ENCODE results near the gene CDH4. TPM values are rescaled to one million over a fixed set of nuclear protein-coding genes. Genes with fewer than 3 reads are reported as not detected.

The CDH4 gene
- total RNA-seq, 1 experiment from 2014 or later: 5.3 TPM

- TF ChIP-seq ATF2 (CRISPR knock-in tag; IDR thresholded peaks at IDR 0.05; ENCODE audit: borderline replicate concordance, low read depth) (no peak), MLX (CRISPR knock-in tag; IDR thresholded peaks at IDR 0.05) (no peak), E2F5 (CRISPR knock-in tag; IDR thresholded peaks at IDR 0.05) (no peak), ZNF396 (CRISPR knock-in tag; IDR thresholded peaks at IDR 0.05; ENCODE audit: borderline replicate concordance) (no peak), IRF1 (CRISPR knock-in tag; IDR thresholded peaks at IDR 0.05) (no peak), HMGXB4 (CRISPR knock-in tag; IDR thresholded peaks at IDR 0.05) (no peak), FOXK1 (CRISPR knock-in tag; IDR thresholded peaks at IDR 0.05) (no peak), ATF1 (CRISPR knock-in tag; IDR thresholded peaks at IDR 0.05) (no peak)
Observed at GRCh38 chr20:61544910-61545889, 293.1 kb downstream of the CDH4 start (continued).

GRCh38 chr20:61546641-61547040, 294.6 kb downstream of the CDH4 start:
- DNase-seq (ENCODE audit: low spot score): no peak
- ChIA-PET CTCF (interaction anchor here (0.6 kb wide), 1 partner anchor 62 kb away, joined by 3 read pairs; no protein-coding TSS in a partner anchor), POLR2A (interaction anchor here (0.6 kb wide), 1 partner anchor 11 kb away, joined by 3 read pairs; no protein-coding TSS in a partner anchor)
- H3K27ac Mint-ChIP-seq: no peak overlapping the region
- H3K27me3 Mint-ChIP-seq (ENCODE audit: low read depth): peaks cover 38% of the 10 kb centered on the region
- H3K4me3 Mint-ChIP-seq: no peak overlapping the region
- H3K9me3 Mint-ChIP-seq: peaks cover 10% of the 10 kb centered on the region
- H3K36me3 Mint-ChIP-seq: peaks cover 5% of the 10 kb centered on the region
- no peak for ATAC-seq
- H3K4me1 Mint-ChIP-seq: no peaks in the 10 kb centered on the region
- TF ChIP-seq USF2 (CRISPR knock-in tag; IDR thresholded peaks at IDR 0.05) (no peak), AR (CRISPR knock-in tag; IDR thresholded peaks at IDR 0.05) (no peak), GABPB1 (CRISPR knock-in tag; IDR thresholded peaks at IDR 0.05) (no peak), ZMAT4 (CRISPR knock-in tag; IDR thresholded peaks at IDR 0.05) (no peak), CREM (CRISPR knock-in tag; IDR thresholded peaks at IDR 0.05) (no peak), PRDM15 (CRISPR knock-in tag; IDR thresholded peaks at IDR 0.05) (no peak), ZSCAN18 (CRISPR knock-in tag; IDR thresholded peaks at IDR 0.05) (no peak), MLX (CRISPR knock-in tag; IDR thresholded peaks at IDR 0.05) (no peak), NR3C1 (CRISPR knock-in tag; conservative IDR thresholded peaks at IDR 0.05; ENCODE audit: low read depth) (no peak)
